ENCODE measurements around the gene RNF208. TPM values are rescaled to one million over a fixed set of nuclear protein-coding genes. Genes with fewer than 3 reads are reported as not detected.

Gene RNF208
- total RNA-seq, 4 donors from 2014 or later = 0.88 to 2.4 (median 1.9) TPM; not detected in 1

DNA sequence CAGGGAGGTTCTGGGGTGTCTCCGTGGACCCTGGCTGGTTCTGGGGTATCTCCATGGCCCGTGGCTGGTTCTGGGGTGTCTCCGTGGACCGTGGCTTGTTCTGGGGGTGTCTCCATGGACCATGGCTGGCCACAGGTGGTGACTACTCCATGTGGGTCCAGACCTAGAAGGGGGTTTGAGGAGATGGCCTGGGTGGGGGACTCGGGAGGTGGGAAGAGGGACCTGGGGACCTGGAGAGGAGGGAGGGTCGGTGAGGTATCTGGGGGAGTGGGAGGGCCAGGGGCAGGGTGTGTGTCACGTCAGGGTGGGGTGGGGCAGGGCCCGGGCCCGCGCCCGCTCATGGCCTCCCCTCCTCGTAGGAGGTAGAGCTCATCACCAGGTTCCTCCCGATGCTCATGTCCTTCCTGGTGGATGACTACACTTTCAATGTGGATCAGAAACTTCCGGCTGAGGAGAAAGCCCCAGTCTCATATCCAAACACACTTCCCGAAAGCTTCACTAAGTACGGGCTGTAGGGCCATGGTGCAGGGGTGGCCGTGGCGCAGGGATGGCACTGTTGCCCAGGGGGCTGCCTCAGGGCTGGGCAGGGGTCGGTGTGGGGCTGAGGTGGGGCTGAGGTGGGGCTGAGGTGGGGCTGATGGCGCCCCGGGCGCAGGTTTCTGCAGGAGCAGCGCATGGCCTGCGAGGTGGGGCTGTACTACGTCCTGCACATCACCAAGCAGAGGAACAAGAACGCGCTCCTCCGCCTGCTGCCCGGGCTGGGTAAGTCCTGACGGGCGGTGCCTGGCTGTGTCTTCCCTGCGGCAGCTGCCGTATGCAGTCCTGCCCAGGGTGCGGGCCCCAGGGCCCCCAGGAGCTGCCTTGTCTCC is 44.8 kb upstream of the RNF208 start:
- no peak for TF ChIP-seq CTCF (IDR thresholded peaks at IDR 0.05; ENCODE audit: low read depth)

GRCh38 chr9:137266162-137266527 is 44.1 kb upstream of the RNF208 start:
- no peak for TF ChIP-seq CTCF (IDR thresholded peaks at IDR 0.05; ENCODE audit: low read depth)

- no peak for TF ChIP-seq CTCF (IDR thresholded peaks at IDR 0.05; ENCODE audit: low read depth)
These were observed 43.6 kb upstream of the RNF208 start for GRCh38 chr9:137265496-137266161.

- TF ChIP-seq CTCF (IDR thresholded peaks at IDR 0.05; ENCODE audit: low read depth) = no peak
These were observed 42.0 kb upstream of the RNF208 start for GRCh38 chr9:137264067-137264466.

GRCh38 chr9:137263506-137263905 is 41.5 kb upstream of the RNF208 start:
- TF ChIP-seq CTCF (IDR thresholded peaks at IDR 0.05; ENCODE audit: low read depth) = no peak

GRCh38 chr9:137262909-137263285 is 40.9 kb upstream of the RNF208 start:
- TF ChIP-seq CTCF (IDR thresholded peaks at IDR 0.05; ENCODE audit: low read depth) = no peak

DNA sequence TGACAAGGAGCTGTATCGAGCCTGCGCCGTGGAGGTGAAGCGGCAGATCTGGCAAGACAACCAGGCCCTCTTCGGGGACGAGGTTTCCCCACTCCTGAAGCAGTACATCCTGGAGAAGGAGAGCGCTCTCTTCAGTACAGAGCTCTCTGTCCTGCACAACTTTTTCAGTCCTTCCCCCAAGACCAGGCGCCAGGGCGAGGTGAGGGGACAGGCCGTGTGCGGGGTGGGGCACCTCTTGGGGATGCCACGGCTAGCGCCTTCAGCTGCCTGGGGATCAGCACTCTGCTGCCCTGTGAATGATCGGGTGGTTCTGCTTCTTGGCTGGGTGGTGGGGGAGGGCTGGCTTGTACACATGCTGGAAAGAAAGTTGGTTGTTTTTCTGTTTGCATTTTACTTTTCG is 34.8 kb upstream of the RNF208 start:
- TF ChIP-seq CTCF (IDR thresholded peaks at IDR 0.05; ENCODE audit: low read depth) = no peak
